Fibroblast of skin of left biceps (primary cell): ENCODE results near the gene RELN.
"Not testable (repeated sequence)": the region's sequence is repeated elsewhere in the genome, so short reads cannot be mapped to it uniquely, and the experiment has no call there.

Experiments
- DNase-seq, 2 experiments: peaks; one replicate each; pipeline ENCODE4 v3.0.0-alpha.2; 2013; ENCODE audit warnings: low read depth in 2 of 2

The RELN gene

GRCh38 chr7:103851357-103851756 lies 138.1 kb downstream of the RELN start:
- no peak for DNase-seq

GRCh38 chr7:103843689-103844480 lies 145.6 kb downstream of the RELN start:
- no peak for DNase-seq

- DNase-seq = no peak
Measured at GRCh38 chr7:103833401-103833800, 156.1 kb downstream of the RELN start.

- no peak for DNase-seq
Measured at GRCh38 chr7:103832438-103832837, 157.0 kb downstream of the RELN start.

GRCh38 chr7:103824251-103824650 lies 165.2 kb downstream of the RELN start:
- no peak for DNase-seq

- DNase-seq = no peak
Measured at GRCh38 chr7:103823084-103823483, 166.4 kb downstream of the RELN start.

- DNase-seq = no peak
Measured at GRCh38 chr7:103821092-103821491, 168.4 kb downstream of the RELN start.

- not testable (repeated sequence) for DNase-seq
Measured at GRCh38 chr7:103815972-103816371, 173.5 kb downstream of the RELN start.

- DNase-seq = no peak
Measured at GRCh38 chr7:103813970-103814369, 175.5 kb downstream of the RELN start.

- no peak for DNase-seq
Measured at GRCh38 chr7:103811997-103812396, 177.5 kb downstream of the RELN start.

GRCh38 chr7:103811290-103811689 lies 178.2 kb downstream of the RELN start:
- DNase-seq = no peak

- DNase-seq = no peak
Measured at GRCh38 chr7:103810112-103810744, 179.2 kb downstream of the RELN start.

- no peak for DNase-seq
Measured at GRCh38 chr7:103809229-103809994, 180.0 kb downstream of the RELN start.

GRCh38 chr7:103805346-103805745 lies 184.1 kb downstream of the RELN start:
- no peak for DNase-seq

GRCh38 chr7:103803631-103804030 lies 185.8 kb downstream of the RELN start:
- DNase-seq = no peak

- no peak for DNase-seq
Measured at GRCh38 chr7:103799298-103799697, 190.2 kb downstream of the RELN start.

- DNase-seq = no peak
Measured at GRCh38 chr7:103797647-103798307, 191.7 kb downstream of the RELN start.

- no peak for DNase-seq
Measured at GRCh38 chr7:103796327-103796962, 193.0 kb downstream of the RELN start.

- DNase-seq = no peak
Measured at GRCh38 chr7:103795787-103796186, 193.7 kb downstream of the RELN start.

- no peak for DNase-seq
Measured at GRCh38 chr7:103795107-103795506, 194.4 kb downstream of the RELN start.

GRCh38 chr7:103794424-103794823 lies 195.0 kb downstream of the RELN start:
- DNase-seq = no peak

GRCh38 chr7:103793614-103794013 lies 195.8 kb downstream of the RELN start:
- no peak for DNase-seq
